Upper lobe of left lung (tissue), 6 donors: ENCODE results near the gene CXCR4. TPM values are rescaled to one million over a fixed set of nuclear protein-coding genes. Genes with fewer than 3 reads are reported as not detected.

Experiments used
- ATAC-seq, 2 donors: fragments of 200-7000 bp; cut with Tn5 transposase; one replicate each; pipeline ENCODE4 v1.9.1; 2022; ENCODE audit warnings: mild to moderate bottlenecking in 2 of 2, moderate library complexity in 2 of 2; ENCODE audit not compliant: low FRiP score in 2 of 2
- DNase-seq, 2 donors: peaks; one replicate each; pipeline ENCODE4 v3.0.0-alpha.2; 2019 to 2020
- H3K27ac ChIP-seq, 4 donors: fragments of 200-600 bp; sonication (generic); one replicate each; pipeline ENCODE4 v1.5.1; 2016 to 2019
- H3K27me3 ChIP-seq, 4 donors: fragments of 200-600 bp; sonication (generic); one replicate each; pipeline ENCODE4 v1.5.1; 2017 to 2019
- H3K36me3 ChIP-seq, 4 donors: fragments of 200-600 bp; sonication (generic); one replicate each; pipeline ENCODE4 v1.5.1; 2016 to 2019
- H3K4me1 ChIP-seq, 4 donors: fragments of 200-600 bp; sonication (generic); one replicate each; pipeline ENCODE4 v1.5.1; 2018 to 2019
- H3K4me3 ChIP-seq, 4 donors: fragments of 200-600 bp; sonication (generic); one replicate each; pipeline ENCODE4 v1.5.1; 2017 to 2019; ENCODE audit warnings: mild to moderate bottlenecking in 2 of 4, moderate library complexity in 1 of 4
- H3K9me3 ChIP-seq, 4 donors: fragments of 200-600 bp; sonication (generic); one replicate each; pipeline ENCODE4 v1.5.1; 2018 to 2019
- EP300 ChIP-seq, 4 donors: sonication (generic); formaldehyde crosslinking; IDR thresholded peaks; one replicate each; pipeline ENCODE4 v1.5.1; 2017; ENCODE audit warnings: antibody characterized with exemption in 4 of 4, control low read depth in 2 of 4
- POLR2A ChIP-seq, 4 donors: fragments of 450-650 bp; IDR thresholded peaks; one replicate each; pipeline ENCODE4 v1.5.1; 2016 to 2017; ENCODE audit warnings: antibody characterized with exemption in 4 of 4, mild to moderate bottlenecking in 2 of 4
- POLR2AphosphoS5 ChIP-seq, 2 donors: sonication (generic); formaldehyde crosslinking; IDR thresholded peaks; one replicate each; pipeline ENCODE4 v1.5.1; 2017; ENCODE audit warnings: antibody characterized with exemption in 2 of 2
- WGBS, 2 donors: methylation state at CpG; one replicate each; pipeline ENCODE4 v1.1.5; 2017 to 2018; 5-methylcytosine and 5-hydroxymethylcytosine counted together
- total RNA-seq, 6 donors: library from RNA; depleted of rRNA in 4 of 6; stranded (reverse); fragments of >200 nt in 4 of 6; gene quantifications; one replicate each; pipeline versions ENCODE4 v1.1.0 to v1.2.1, GENCODE V29; 2016 to 2021
- TF ChIP-seq, protein P1 (sequence below), 6 experiments: fragments of 450-650 bp in 4 of 6; fragments of 200-600 bp in 2 of 6; sonication (generic) in 2 of 6; IDR thresholded peaks; one replicate each; pipeline ENCODE4 v1.5.1; 2016 to 2019; ENCODE audit warnings: antibody characterized with exemption in 6 of 6
- donor health status: DM: no; HTN: no; CAD: no; lungs with moderate emphysema.
- donor health status: DM: no; HTN: yes; CAD: no; lungs with severe emphysema.

CXCR4 gene
- total RNA-seq, 6 donors from 2014 or later = 27.3 to 71.2 (median 56.6) TPM

DNA sequence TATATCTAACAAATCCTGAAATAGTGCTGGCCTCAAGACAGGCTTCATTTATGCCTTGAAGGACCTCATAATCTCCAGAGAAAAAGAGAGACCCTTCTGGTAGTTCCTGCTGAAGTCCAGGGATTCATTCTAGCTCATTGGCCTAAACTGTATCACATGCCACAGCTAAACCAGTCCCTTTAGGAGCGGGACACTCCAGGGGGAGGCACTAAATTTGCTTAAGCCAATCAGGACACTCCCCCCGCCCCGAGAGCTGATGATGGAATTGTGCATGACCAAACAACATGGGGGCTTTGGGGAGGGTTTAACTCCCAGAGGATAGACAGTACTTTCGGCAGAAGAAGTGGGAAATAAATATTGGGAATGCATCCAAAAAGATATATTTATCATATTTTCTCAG lies 36.4 kb upstream of the CXCR4 start:
- ATAC-seq = no peak
- 86 to 92% methylated on average over 4 of the region's 4 CpGs for WGBS, 2 donors
- Histone ChIP-seq H3K27me3 (no peaks in the 10 kb centered on the region), H3K4me3 (no peak overlapping the region), H3K36me3 (no peaks in the 10 kb centered on the region), H3K27ac (no peak overlapping the region), H3K4me1 (no peaks in the 10 kb centered on the region), H3K9me3 (no peaks in the 10 kb centered on the region)
- TF ChIP-seq POLR2AphosphoS5 (IDR thresholded peaks at IDR 0.05) (no peak), EP300 (IDR thresholded peaks at IDR 0.05) (no peak), POLR2A (IDR thresholded peaks at IDR 0.05) (no peak)
- TF ChIP-seq, protein P1, sequence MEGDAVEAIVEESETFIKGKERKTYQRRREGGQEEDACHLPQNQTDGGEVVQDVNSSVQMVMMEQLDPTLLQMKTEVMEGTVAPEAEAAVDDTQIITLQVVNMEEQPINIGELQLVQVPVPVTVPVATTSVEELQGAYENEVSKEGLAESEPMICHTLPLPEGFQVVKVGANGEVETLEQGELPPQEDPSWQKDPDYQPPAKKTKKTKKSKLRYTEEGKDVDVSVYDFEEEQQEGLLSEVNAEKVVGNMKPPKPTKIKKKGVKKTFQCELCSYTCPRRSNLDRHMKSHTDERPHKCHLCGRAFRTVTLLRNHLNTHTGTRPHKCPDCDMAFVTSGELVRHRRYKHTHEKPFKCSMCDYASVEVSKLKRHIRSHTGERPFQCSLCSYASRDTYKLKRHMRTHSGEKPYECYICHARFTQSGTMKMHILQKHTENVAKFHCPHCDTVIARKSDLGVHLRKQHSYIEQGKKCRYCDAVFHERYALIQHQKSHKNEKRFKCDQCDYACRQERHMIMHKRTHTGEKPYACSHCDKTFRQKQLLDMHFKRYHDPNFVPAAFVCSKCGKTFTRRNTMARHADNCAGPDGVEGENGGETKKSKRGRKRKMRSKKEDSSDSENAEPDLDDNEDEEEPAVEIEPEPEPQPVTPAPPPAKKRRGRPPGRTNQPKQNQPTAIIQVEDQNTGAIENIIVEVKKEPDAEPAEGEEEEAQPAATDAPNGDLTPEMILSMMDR (IDR thresholded peaks at IDR 0.05) = no peak
- DNase-seq = no peak

DNA sequence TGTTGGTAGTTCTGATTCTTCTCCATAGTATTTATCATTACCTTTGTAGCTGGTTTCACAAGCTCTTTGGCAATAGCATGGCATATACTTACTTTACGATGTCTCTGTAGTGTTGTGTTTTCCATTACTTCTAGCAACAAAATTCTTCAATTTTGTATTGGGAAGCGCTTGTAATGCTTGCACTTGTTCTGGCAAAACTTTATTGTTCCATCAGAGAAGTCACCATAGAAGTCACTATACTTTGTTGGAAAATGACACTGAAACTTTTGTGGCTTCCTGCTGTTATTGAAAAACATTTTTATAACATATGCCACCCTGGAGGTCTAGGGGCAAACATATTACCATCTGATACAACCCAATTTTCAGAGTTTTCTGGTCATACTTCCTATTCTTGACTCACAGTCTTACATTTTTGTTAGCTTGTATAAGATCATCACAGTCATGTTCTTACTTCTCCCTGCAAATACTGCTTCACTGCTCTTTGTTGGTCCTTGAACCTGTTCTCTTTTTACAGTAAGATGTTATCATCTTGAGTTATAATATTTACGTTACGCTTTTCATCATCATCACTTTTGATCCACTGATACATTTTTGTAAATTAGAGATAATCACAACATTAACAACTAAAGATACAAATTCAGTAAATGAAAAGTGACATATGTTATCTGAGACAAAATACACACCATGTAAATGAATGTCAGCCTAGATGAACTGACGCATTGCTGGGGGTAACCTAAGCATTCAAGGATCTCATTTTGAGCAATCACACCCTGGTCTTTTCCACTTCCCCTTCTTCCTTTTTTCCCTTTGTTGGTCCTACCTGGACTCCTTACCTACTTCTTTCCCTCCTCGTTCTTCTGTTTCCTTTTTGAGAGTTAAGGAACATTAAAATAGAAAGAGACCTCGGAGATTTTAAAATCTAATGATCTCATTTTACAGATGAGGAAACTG lies 33.3 kb upstream of the CXCR4 start:
- Histone ChIP-seq H3K4me1 (no peaks in the 10 kb centered on the region), H3K36me3 (no peaks in the 10 kb centered on the region), H3K27me3 (no peaks in the 10 kb centered on the region), H3K27ac (no peak overlapping the region), H3K4me3 (no peak overlapping the region), H3K9me3 (no peaks in the 10 kb centered on the region)
- DNase-seq = no peak
- ATAC-seq = no peak
- WGBS, 2 donors = 74 to 77% methylated on average over 7 of the region's 7 CpGs
- TF ChIP-seq POLR2AphosphoS5 (IDR thresholded peaks at IDR 0.05) = no peak
- TF ChIP-seq, protein P1 (IDR thresholded peaks at IDR 0.05) = no peak
- no peak for TF ChIP-seq EP300 (IDR thresholded peaks at IDR 0.05)
- TF ChIP-seq POLR2A (IDR thresholded peaks at IDR 0.05) = no peak

DNA sequence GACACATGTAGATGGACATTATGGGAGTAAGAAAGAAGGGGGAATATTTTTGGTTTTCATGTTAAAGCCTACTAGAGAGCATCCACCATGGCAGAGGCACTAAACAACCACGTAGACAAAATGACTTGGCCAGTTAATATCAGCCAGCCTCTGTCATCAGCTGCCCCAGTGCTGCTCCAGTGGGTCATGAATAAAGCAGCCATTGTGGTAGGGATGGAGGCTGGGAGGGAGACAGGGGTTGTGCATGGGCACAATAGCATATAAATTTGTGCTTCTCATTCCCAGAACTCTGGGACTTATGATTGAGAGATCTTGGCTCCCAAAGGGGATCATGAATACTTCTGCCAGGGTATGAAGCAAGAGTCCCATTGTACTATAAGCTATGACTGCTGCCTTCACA lies 31.1 kb upstream of the CXCR4 start:
- no peak for TF ChIP-seq POLR2A (IDR thresholded peaks at IDR 0.05)
- TF ChIP-seq, protein P1 (IDR thresholded peaks at IDR 0.05) = no peak
- no peak for TF ChIP-seq EP300 (IDR thresholded peaks at IDR 0.05)
- TF ChIP-seq POLR2AphosphoS5 (IDR thresholded peaks at IDR 0.05) = no peak
- Histone ChIP-seq H3K9me3 (no peaks in the 10 kb centered on the region), H3K27me3 (no peaks in the 10 kb centered on the region), H3K4me3 (no peak overlapping the region), H3K36me3 (no peaks in the 10 kb centered on the region), H3K27ac (no peak overlapping the region), H3K4me1 (no peaks in the 10 kb centered on the region)
- WGBS, 2 donors = 94 to 100% methylated on average over 1 of the region's 1 CpG
- ATAC-seq (no peak), DNase-seq (no peak)

GRCh38 chr2:136146564-136146963 lies 28.6 kb upstream of the CXCR4 start:
- DNase-seq (no peak), ATAC-seq (no peak)
- Histone ChIP-seq H3K4me1 (no peaks in the 10 kb centered on the region), H3K27ac (no peak overlapping the region), H3K4me3 (no peak overlapping the region), H3K9me3 (no peaks in the 10 kb centered on the region), H3K27me3 (no peaks in the 10 kb centered on the region), H3K36me3 (no peaks in the 10 kb centered on the region)
- TF ChIP-seq EP300 (IDR thresholded peaks at IDR 0.05) (no peak), POLR2A (IDR thresholded peaks at IDR 0.05) (no peak), POLR2AphosphoS5 (IDR thresholded peaks at IDR 0.05) (no peak)
- TF ChIP-seq, protein P1 (IDR thresholded peaks at IDR 0.05) = no peak
